ENCODE results near the gene GP1BB.

The GP1BB gene

GRCh38 chr22:19756288-19757128 is 33.2 kb downstream of the GP1BB start:
- peak; percentile 47 to 53 for DNase-seq

- DNase-seq = no peak
These were observed 34.0 kb downstream of the GP1BB start for GRCh38 chr22:19757140-19757984.

- DNase-seq = no peak
These were observed 34.9 kb downstream of the GP1BB start for GRCh38 chr22:19757985-19758895.

- DNase-seq = no peak
These were observed 35.6 kb downstream of the GP1BB start for GRCh38 chr22:19758896-19759426.

GRCh38 chr22:19759427-19760057 is 36.2 kb downstream of the GP1BB start:
- DNase-seq = no peak

GRCh38 chr22:19760058-19760950 is 37.0 kb downstream of the GP1BB start, which contains the start of gene TBX1:
Gene TBX1, plus strand, starts transcription at chr22:19760778. Its CDS starts 66 bp downstream, at chr22:19760844.
- DNase-seq = no peak

- DNase-seq = no peak
These were observed 37.8 kb downstream of the GP1BB start for GRCh38 chr22:19760951-19761724.

GRCh38 chr22:19761725-19762567 is 38.6 kb downstream of the GP1BB start:
- peak in 1 of 2 experiments; percentile 34 for DNase-seq

GRCh38 chr22:19762568-19763457 is 39.5 kb downstream of the GP1BB start:
- no peak for DNase-seq

GRCh38 chr22:19763458-19764298 is 40.3 kb downstream of the GP1BB start:
- DNase-seq = no peak

- DNase-seq = no peak
These were observed 40.9 kb downstream of the GP1BB start for GRCh38 chr22:19764299-19764593.

- no peak for DNase-seq
These were observed 41.5 kb downstream of the GP1BB start for GRCh38 chr22:19764636-19765476.

- no peak for DNase-seq
These were observed 42.3 kb downstream of the GP1BB start for GRCh38 chr22:19765477-19766239.

GRCh38 chr22:19766240-19766510 is 42.8 kb downstream of the GP1BB start:
- DNase-seq = no peak

GRCh38 chr22:19766511-19767426 is 43.4 kb downstream of the GP1BB start:
- DNase-seq = no peak

Data from NCI-H2081 (cell line).